Osteocyte (in vitro differentiated cells): ENCODE results near the gene NCAPG. TPM values are rescaled to one million over a fixed set of nuclear protein-coding genes. Genes with fewer than 3 reads are reported as not detected.

Source experiments
- DNase-seq: peaks from one replicate; pipeline ENCODE4 v3.0.0; 2021; ENCODE audit warnings: mixed read lengths; ENCODE audit not compliant: unreplicated experiment; ENCODE audit errors: extremely low spot score
- H3K27ac Mint-ChIP-seq: one replicate; pipeline ENCODE4 v1.8.0; 2021; ENCODE audit warnings: mild to moderate bottlenecking, mixed read lengths; ENCODE audit not compliant: unreplicated experiment
- H3K27me3 Mint-ChIP-seq: one replicate; pipeline ENCODE4 v1.8.0; 2021; ENCODE audit warnings: mixed read lengths; ENCODE audit not compliant: unreplicated experiment
- H3K36me3 Mint-ChIP-seq: one replicate; pipeline ENCODE4 v1.8.0; 2021; ENCODE audit warnings: mixed read lengths; ENCODE audit not compliant: unreplicated experiment
- H3K4me1 Mint-ChIP-seq: one replicate; pipeline ENCODE4 v1.8.0; 2021; ENCODE audit warnings: mixed read lengths; ENCODE audit not compliant: unreplicated experiment
- H3K4me3 Mint-ChIP-seq: one replicate; pipeline ENCODE4 v1.8.0; 2021; ENCODE audit warnings: mild to moderate bottlenecking, moderate library complexity, mixed read lengths; ENCODE audit not compliant: unreplicated experiment
- H3K9me3 Mint-ChIP-seq: one replicate; pipeline ENCODE4 v1.8.0; 2021; ENCODE audit warnings: mixed read lengths; ENCODE audit not compliant: unreplicated experiment
- CTCF ChIP-seq: fragments of 200-600 bp; sonication (generic); IDR thresholded peaks from 2 replicates; pipeline ENCODE4 v1.5.0; 2021; ENCODE audit warnings: antibody characterized with exemption, mild to moderate bottlenecking, moderate library complexity
- long read RNA-seq: library from polyadenylated mRNA; unstranded; transcript quantifications from one replicate; pipeline ENCODE4 v2.0.0, GENCODE V29; 2021
- total RNA-seq: library from RNA; stranded (reverse); gene quantifications from 2 replicates; pipeline ENCODE4 v1.2.1, GENCODE V29; 2021

Gene NCAPG
- total RNA-seq: 6.9 and 9.6 TPM in 2 replicates
- long read RNA-seq, full-length matches to known transcripts: 36 of 112 reads
- long read RNA-seq, partial matches to known transcripts: 63 of 112 reads
- long read RNA-seq, other reads (novel, unspliced or antisense): 13 of 112 reads

- TF ChIP-seq CTCF: no peak
- DNase-seq: peak; percentile 100
Observed at GRCh38 chr4:17810260-17811077, at the start of gene NCAPG, which contains the start of gene DCAF16. Gene NCAPG, plus strand, starts transcription at chr4:17810979. Its CDS starts 99 bp downstream, at chr4:17811078. Gene DCAF16, minus strand, starts transcription at chr4:17810757. Its CDS starts 6,616 bp downstream, at chr4:17804141.

GRCh38 chr4:17761062-17761461 lies 49.7 kb upstream of the NCAPG start:
- H3K4me1 Mint-ChIP-seq: no peaks in the 10 kb centered on the region
- H3K27ac Mint-ChIP-seq: no peak overlapping the region
- H3K27me3 Mint-ChIP-seq: peaks cover 18% of the 10 kb centered on the region
- H3K9me3 Mint-ChIP-seq: no peaks in the 10 kb centered on the region
- DNase-seq: no peak
- TF ChIP-seq CTCF: no peak
- no peaks in the 10 kb centered on the region for H3K36me3 Mint-ChIP-seq
- no peak overlapping the region for H3K4me3 Mint-ChIP-seq

More at GRCh38 chr4:17810260-17811077, at the start of gene NCAPG, which contains the start of gene DCAF16:
- peak within 1 kb of the TSS; percentile 99 for H3K4me3 Mint-ChIP-seq
- peaks cover 61% of the 10 kb centered on the region for H3K4me1 Mint-ChIP-seq
- no peaks in the 10 kb centered on the region for H3K9me3 Mint-ChIP-seq
- H3K36me3 Mint-ChIP-seq: peaks cover 2% of the 10 kb centered on the region
- no peaks in the 10 kb centered on the region for H3K27me3 Mint-ChIP-seq
- H3K27ac Mint-ChIP-seq: peak within 1 kb of the TSS; percentile 100

- Mint-ChIP-seq H3K27me3 (peaks cover 13% of the 10 kb centered on the region), H3K36me3 (no peaks in the 10 kb centered on the region), H3K4me1 (no peaks in the 10 kb centered on the region), H3K27ac (no peak overlapping the region), H3K9me3 (no peaks in the 10 kb centered on the region), H3K4me3 (no peak overlapping the region)
- DNase-seq: no peak
- TF ChIP-seq CTCF: no peak
Observed at GRCh38 chr4:17762726-17763125, 48.1 kb upstream of the NCAPG start.

- no peak for DNase-seq
- no peak for TF ChIP-seq CTCF
- H3K27me3 Mint-ChIP-seq: peaks cover 7% of the 10 kb centered on the region
- no peak overlapping the region for H3K4me3 Mint-ChIP-seq
- no peaks in the 10 kb centered on the region for H3K4me1 Mint-ChIP-seq
- H3K9me3 Mint-ChIP-seq: no peaks in the 10 kb centered on the region
- H3K27ac Mint-ChIP-seq: no peak overlapping the region
- no peaks in the 10 kb centered on the region for H3K36me3 Mint-ChIP-seq
Observed at GRCh38 chr4:17763416-17763815, 47.4 kb upstream of the NCAPG start.

- Mint-ChIP-seq H3K4me1 (no peaks in the 10 kb centered on the region), H3K9me3 (no peaks in the 10 kb centered on the region), H3K27me3 (peaks cover 3% of the 10 kb centered on the region), H3K36me3 (no peaks in the 10 kb centered on the region), H3K4me3 (no peak overlapping the region), H3K27ac (no peak overlapping the region)
- no peak for TF ChIP-seq CTCF
- DNase-seq: no peak
Observed at GRCh38 chr4:17763931-17764330, 46.8 kb upstream of the NCAPG start.
